Neural crest cell (in vitro differentiated cells): ENCODE measurements around the gene SHMT1. TPM values are rescaled to one million over a fixed set of nuclear protein-coding genes. Genes with fewer than 3 reads are reported as not detected.
"Not testable (repeated sequence)": the region's sequence is repeated elsewhere in the genome, so short reads cannot be mapped to it uniquely, and the experiment has no call there.

ENCODE experiments used
- DNase-seq: peaks from one replicate; pipeline ENCODE4 v3.0.0; 2021; ENCODE audit warnings: low read depth, mixed read lengths, low spot score
- H3K27ac Mint-ChIP-seq: one replicate; pipeline ENCODE4 v1.8.0; 2021; ENCODE audit warnings: mild to moderate bottlenecking, mixed read lengths; ENCODE audit not compliant: unreplicated experiment
- H3K27me3 Mint-ChIP-seq: 2 replicates; pipeline ENCODE4 v1.8.0; 2021; ENCODE audit warnings: low read depth, mild to moderate bottlenecking, mixed read lengths
- H3K36me3 Mint-ChIP-seq: 2 replicates; pipeline ENCODE4 v1.8.0; 2021; ENCODE audit warnings: low read depth, mild to moderate bottlenecking, mixed read lengths
- H3K4me1 Mint-ChIP-seq: 2 replicates; pipeline ENCODE4 v1.8.0; 2021; ENCODE audit warnings: mixed read lengths
- H3K4me3 Mint-ChIP-seq: one replicate; pipeline ENCODE4 v1.8.0; 2021; ENCODE audit warnings: mild to moderate bottlenecking, mixed read lengths
- H3K9me3 Mint-ChIP-seq: 2 replicates; pipeline ENCODE4 v1.8.0; 2021; ENCODE audit warnings: mixed read lengths
- CTCF ChIP-seq: fragments of 200-600 bp; sonication (generic); conservative IDR thresholded peaks from 2 replicates; pipeline ENCODE4 v1.5.0; 2021; ENCODE audit warnings: antibody characterized with exemption, mild to moderate bottlenecking
- total RNA-seq: library from RNA; stranded (reverse); gene quantifications from 2 replicates; pipeline ENCODE4 v1.2.1, GENCODE V29; 2021

The SHMT1 gene
- total RNA-seq, 1 donor from 2014 or later: 43.9 TPM

DNA sequence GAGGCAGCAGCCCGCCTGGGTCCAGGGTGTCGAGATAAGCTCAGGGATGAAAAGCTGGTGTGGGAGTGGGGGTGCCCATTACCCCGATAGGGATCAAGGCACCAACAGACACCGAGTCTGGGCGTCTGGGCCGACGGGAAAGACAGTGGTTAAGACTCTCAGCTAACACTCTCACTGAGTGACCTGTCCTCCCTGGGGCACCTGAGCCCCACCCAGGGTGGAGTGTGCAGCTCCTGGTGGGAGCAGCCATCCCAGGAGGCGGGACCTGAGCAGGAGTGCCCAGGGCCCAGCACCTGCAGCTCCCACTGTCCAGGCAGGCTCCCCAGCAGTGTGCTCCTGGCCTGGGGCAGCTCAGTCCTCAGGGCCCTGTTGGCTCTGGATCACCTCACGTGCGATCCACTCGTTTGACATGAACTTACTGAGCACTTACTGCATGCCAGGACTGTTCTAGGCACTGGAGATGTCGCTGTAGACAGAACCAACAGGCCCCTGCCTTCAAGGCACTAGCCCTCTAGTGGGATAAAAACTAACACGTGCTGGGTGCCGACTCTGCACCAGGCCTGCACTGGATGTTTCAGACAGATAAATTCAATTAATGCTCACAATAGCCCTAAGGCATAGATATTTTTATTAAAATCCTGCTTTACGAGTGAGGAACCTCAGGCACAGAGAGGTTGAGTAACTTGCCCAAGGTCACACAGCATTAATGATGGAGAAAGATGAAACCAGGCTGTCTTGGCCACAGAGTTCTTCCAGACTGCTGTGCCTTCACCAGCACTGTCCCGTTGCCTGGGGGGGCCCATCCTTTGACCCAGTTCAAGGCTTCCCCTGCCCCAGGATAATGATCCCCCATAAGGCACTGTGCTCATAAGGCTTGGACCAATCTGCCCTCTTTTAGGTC is 16.1 kb upstream of the SHMT1 start:
- no peak for DNase-seq
- Mint-ChIP-seq H3K36me3 (no peaks in the 10 kb centered on the region), H3K4me1 (no peaks in the 10 kb centered on the region), H3K4me3 (no peak overlapping the region), H3K27me3 (no peaks in the 10 kb centered on the region), H3K9me3 (peaks cover 2% of the 10 kb centered on the region), H3K27ac (no peak overlapping the region)
- no peak for TF ChIP-seq CTCF

DNA sequence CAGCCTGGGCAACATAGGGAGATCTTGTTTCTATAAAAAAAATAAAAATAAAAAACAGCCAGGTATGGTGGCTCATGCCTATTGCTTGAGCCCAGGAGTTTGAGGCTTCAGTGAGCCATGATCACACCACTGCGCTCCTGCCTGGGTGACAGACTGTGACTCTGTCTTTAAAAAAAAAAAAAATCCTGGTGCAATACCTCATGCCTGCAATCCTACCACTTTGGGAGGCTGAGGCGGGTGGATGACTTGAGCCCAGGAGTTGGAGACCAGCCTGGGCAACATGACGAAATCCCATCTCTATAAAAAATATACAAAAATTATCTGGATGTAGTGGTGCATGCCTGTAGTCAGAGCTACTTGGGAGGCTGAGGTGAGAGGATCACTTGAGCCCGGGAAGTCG is 15.3 kb upstream of the SHMT1 start:
- not testable (repeated sequence) for H3K4me1 Mint-ChIP-seq, H3K4me3 Mint-ChIP-seq, H3K27me3 Mint-ChIP-seq, H3K9me3 Mint-ChIP-seq, H3K27ac Mint-ChIP-seq, DNase-seq, H3K36me3 Mint-ChIP-seq

DNA sequence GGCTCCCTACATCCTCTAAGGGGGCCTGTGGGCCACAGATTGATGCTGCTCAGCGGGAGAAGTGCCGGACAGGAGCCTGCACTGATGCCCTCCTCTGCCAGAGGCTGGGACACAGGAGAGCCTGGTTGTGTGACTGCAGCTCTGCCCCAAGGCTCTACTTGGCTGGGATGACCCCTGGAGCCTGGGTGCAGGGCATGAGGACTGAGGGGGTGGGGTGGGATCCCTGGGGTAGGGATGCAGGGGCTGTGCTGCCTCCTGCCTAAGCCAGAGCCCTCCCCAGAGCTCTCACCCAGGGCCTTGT is 14.8 kb upstream of the SHMT1 start:
- Mint-ChIP-seq H3K27ac (no peak overlapping the region), H3K4me3 (no peak overlapping the region), H3K4me1 (no peaks in the 10 kb centered on the region), H3K9me3 (peaks cover 2% of the 10 kb centered on the region), H3K36me3 (no peaks in the 10 kb centered on the region), H3K27me3 (no peaks in the 10 kb centered on the region)
- TF ChIP-seq CTCF: no peak
- no peak for DNase-seq

GRCh38 chr17:18377437-18378204 is 14.3 kb upstream of the SHMT1 start, which contains the start of gene EVPLL:
Gene EVPLL, plus strand, starts transcription at chr17:18377778. Its CDS starts 3,160 bp downstream, at chr17:18380938.
- no peaks in the 10 kb centered on the region for H3K36me3 Mint-ChIP-seq
- no peak for TF ChIP-seq CTCF
- no peak within 1 kb of the TSS for H3K4me3 Mint-ChIP-seq
- H3K9me3 Mint-ChIP-seq: peaks cover 2% of the 10 kb centered on the region
- no peaks in the 10 kb centered on the region for H3K27me3 Mint-ChIP-seq
- no peaks in the 10 kb centered on the region for H3K4me1 Mint-ChIP-seq
- no peak for DNase-seq
- H3K27ac Mint-ChIP-seq: no peak within 1 kb of the TSS

DNA sequence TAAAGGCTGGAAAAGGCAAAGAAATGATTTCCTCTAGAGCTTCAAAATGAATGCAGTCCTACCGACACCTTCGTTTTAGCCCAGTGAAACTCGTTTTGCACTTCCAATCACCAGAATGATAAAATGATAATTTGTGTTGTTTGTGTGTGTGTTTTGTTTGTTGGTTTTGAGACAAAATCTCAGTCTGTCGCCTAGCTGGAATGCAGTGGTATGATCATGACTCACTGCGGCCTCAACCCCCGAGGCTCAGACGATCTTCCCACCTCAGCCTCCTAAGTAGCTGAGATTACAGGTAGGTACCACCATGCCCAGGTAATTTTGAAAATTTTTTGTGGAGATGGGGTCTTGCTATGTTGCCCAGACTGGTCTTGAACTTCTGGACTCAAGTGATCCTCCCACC is 10.9 kb upstream of the SHMT1 start:
- no peaks in the 10 kb centered on the region for H3K4me1 Mint-ChIP-seq
- H3K9me3 Mint-ChIP-seq: peaks cover 2% of the 10 kb centered on the region
- no peak for TF ChIP-seq CTCF
- no peak overlapping the region for H3K27ac Mint-ChIP-seq
- peaks cover 5% of the 10 kb centered on the region for H3K27me3 Mint-ChIP-seq
- no peak for DNase-seq
- no peak overlapping the region for H3K4me3 Mint-ChIP-seq
- H3K36me3 Mint-ChIP-seq: no peaks in the 10 kb centered on the region

DNA sequence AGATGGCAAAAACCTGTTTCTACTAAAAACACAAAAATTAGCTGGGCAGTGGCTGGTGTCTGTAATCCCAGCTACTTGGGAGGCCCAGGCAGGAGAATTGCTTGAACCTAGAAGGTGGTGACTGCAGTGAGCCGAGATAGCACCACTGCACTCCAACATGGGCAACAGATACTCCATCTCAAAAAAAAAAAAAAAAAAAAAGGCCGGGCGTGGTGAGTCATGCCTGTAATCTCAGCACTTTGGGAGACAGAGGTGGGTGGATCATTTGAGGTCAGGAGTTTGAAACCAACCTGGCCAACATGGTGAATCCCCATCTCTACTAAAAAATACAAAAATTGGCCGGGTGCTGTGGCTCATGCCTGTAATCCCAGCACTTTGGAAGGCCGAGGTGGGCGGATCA is 9.8 kb upstream of the SHMT1 start:
- H3K27me3 Mint-ChIP-seq, H3K36me3 Mint-ChIP-seq, H3K9me3 Mint-ChIP-seq, DNase-seq, H3K4me3 Mint-ChIP-seq, H3K27ac Mint-ChIP-seq, H3K4me1 Mint-ChIP-seq: not testable (repeated sequence)
